SU-DHL-6 (cell line): ENCODE results near the gene NRXN2.

Experiments
- H2AFZ ChIP-seq: fragments of 200-600 bp; sonication (generic); 2 replicates; pipeline ENCODE4 v1.6.1; 2014; ENCODE audit warnings: low read depth, mild to moderate bottlenecking, moderate library complexity, mixed read lengths, antibody characterized with exemption, low read length; ENCODE audit not compliant: severe bottlenecking
- H3F3A ChIP-seq: fragments of 200-600 bp; shearing (Covaris generic); 2 replicates; pipeline ENCODE4 v1.6.0; 2016; ENCODE audit warnings: antibody characterized with exemption, mild to moderate bottlenecking; ENCODE audit not compliant: insufficient read depth
- H3K27ac ChIP-seq: fragments of 200-600 bp; sonication (generic); 2 replicates; pipeline ENCODE4 v1.5.1; 2016; ENCODE audit warnings: low read depth, mild to moderate bottlenecking, low read length, moderate library complexity, mixed read lengths
- H3K27me3 ChIP-seq: fragments of 200-600 bp; sonication (generic), shearing (Covaris generic); 2 replicates; pipeline ENCODE4 v1.6.0; 2014; ENCODE audit warnings: mild to moderate bottlenecking, low read length
- H3K36me3 ChIP-seq: fragments of 200-600 bp; sonication (generic); 2 replicates; pipeline ENCODE4 v1.6.1; 2014; ENCODE audit warnings: mild to moderate bottlenecking, low read length, mixed read lengths
- H3K4me2 ChIP-seq: fragments of 300-600, 200-600 bp; shearing (Covaris generic), sonication (generic); 2 replicates; pipeline ENCODE4 v1.6.0; 2014; ENCODE audit warnings: low read length, low read depth, mild to moderate bottlenecking; ENCODE audit not compliant: poor library complexity, severe bottlenecking
- H3K4me3 ChIP-seq: fragments of 200-600 bp; sonication (generic); 2 replicates; pipeline ENCODE4 v1.5.1; 2014; ENCODE audit warnings: antibody characterized with exemption, low read length, mild to moderate bottlenecking, mixed read lengths; ENCODE audit not compliant: insufficient read depth, poor library complexity, severe bottlenecking
- H3K79me2 ChIP-seq: fragments of 200-600 bp; sonication (generic); 2 replicates; pipeline ENCODE4 v1.6.1; 2014; ENCODE audit warnings: mild to moderate bottlenecking, low read length, moderate library complexity; ENCODE audit not compliant: insufficient read depth
- H3K9ac ChIP-seq: fragments of 200-600 bp; sonication (generic); 2 replicates; pipeline ENCODE4 v1.7.0; 2014; ENCODE audit warnings: mild to moderate bottlenecking, low read length
- H3K9me2 ChIP-seq: fragments of 200-600 bp; sonication (generic); replicated peaks from 2 replicates; pipeline ENCODE4 v1.6.1; 2014; ENCODE audit warnings: low read length; ENCODE audit not compliant: insufficient read depth
- H3K9me3 ChIP-seq: fragments of 200-600 bp; sonication (generic); 2 replicates; pipeline ENCODE4 v1.6.1; 2014; ENCODE audit warnings: low read length, mixed read lengths; ENCODE audit not compliant: insufficient read depth
- H4K20me1 ChIP-seq: fragments of 200-600 bp; sonication (generic); 2 replicates; pipeline ENCODE4 v1.6.1; 2014; ENCODE audit warnings: low read depth, mild to moderate bottlenecking, antibody characterized with exemption, low read length, moderate library complexity, mixed read lengths
- CTCF ChIP-seq: fragments of 200-600 bp; sonication (generic); IDR thresholded peaks from one replicate; pipeline ENCODE4 v1.5.1; 2017; ENCODE audit warnings: antibody characterized with exemption, mild to moderate bottlenecking, low read length, moderate library complexity; ENCODE audit not compliant: insufficient read depth, poor library complexity, severe bottlenecking
- EZH2phosphoT487 ChIP-seq: fragments of 200-600 bp; sonication (generic), shearing (Covaris generic); conservative IDR thresholded peaks from 2 replicates; pipeline ENCODE4 v1.6.1; 2018; ENCODE audit warnings: mild to moderate bottlenecking, antibody characterized with exemption, low read length, moderate library complexity, mixed read lengths

The NRXN2 gene

GRCh38 chr11:64677441-64678023, 45.5 kb downstream of the NRXN2 start:
- Histone ChIP-seq H3K79me2 (no peaks in the 10 kb centered on the region), H3K4me2 (no peak overlapping the region), H3K9ac (no peak overlapping the region), H3F3A (no peaks in the 10 kb centered on the region), H3K9me2 (no peaks in the 10 kb centered on the region), H4K20me1 (no peaks in the 10 kb centered on the region), H3K27me3 (no peaks in the 10 kb centered on the region), H3K4me3 (no peak overlapping the region), H2AFZ (no peak overlapping the region), H3K9me3 (no peaks in the 10 kb centered on the region), H3K27ac (no peak overlapping the region), H3K36me3 (no peaks in the 10 kb centered on the region)
- TF ChIP-seq CTCF (no peak), EZH2phosphoT487 (no peak)

GRCh38 chr11:64676261-64676615, 46.8 kb downstream of the NRXN2 start:
- no peak overlapping the region for H3K27ac ChIP-seq
- no peaks in the 10 kb centered on the region for H3K36me3 ChIP-seq
- H3K9me3 ChIP-seq, result no peaks in the 10 kb centered on the region
- H3K9ac ChIP-seq, result no peak overlapping the region
- no peaks in the 10 kb centered on the region for H4K20me1 ChIP-seq
- no peaks in the 10 kb centered on the region for H3K27me3 ChIP-seq
- no peaks in the 10 kb centered on the region for H3K79me2 ChIP-seq
- H3F3A ChIP-seq, result no peaks in the 10 kb centered on the region
- TF ChIP-seq CTCF, result no peak
- no peak for TF ChIP-seq EZH2phosphoT487
- H3K4me2 ChIP-seq, result no peak overlapping the region
- H3K9me2 ChIP-seq, result no peaks in the 10 kb centered on the region
- H3K4me3 ChIP-seq, result no peak overlapping the region
- H2AFZ ChIP-seq, result no peak overlapping the region

- H4K20me1 ChIP-seq, result no peaks in the 10 kb centered on the region
- H3K36me3 ChIP-seq, result no peaks in the 10 kb centered on the region
- no peak overlapping the region for H3K9ac ChIP-seq
- no peaks in the 10 kb centered on the region for H3K9me2 ChIP-seq
- no peak overlapping the region for H3K4me3 ChIP-seq
- no peak overlapping the region for H3K27ac ChIP-seq
- no peak for TF ChIP-seq EZH2phosphoT487
- no peak for TF ChIP-seq CTCF
- H2AFZ ChIP-seq, result no peak overlapping the region
- no peaks in the 10 kb centered on the region for H3K79me2 ChIP-seq
- H3F3A ChIP-seq, result no peaks in the 10 kb centered on the region
- H3K27me3 ChIP-seq, result no peaks in the 10 kb centered on the region
- no peaks in the 10 kb centered on the region for H3K9me3 ChIP-seq
- no peak overlapping the region for H3K4me2 ChIP-seq
Measured at GRCh38 chr11:64675450-64676260, 47.3 kb downstream of the NRXN2 start.
